Panc1 (cell line): ENCODE results near the gene SMAD1. TPM values are rescaled to one million over a fixed set of nuclear protein-coding genes. Genes with fewer than 3 reads are reported as not detected.

ENCODE experiments used
- ATAC-seq: fragments of 200-7000 bp; cut with Tn5 transposase; 2 replicates; pipeline ENCODE4 v1.9.1; 2020; ENCODE audit warnings: mild to moderate bottlenecking, moderate library complexity
- BruUV-seq: library from RNA; stranded (reverse); fragments of 400-500 nt; replicated peaks from 2 replicates; lab custom pipeline; 2021; lab: Mats Ljungman, UMichigan
- CTCF ChIA-PET: fragments of 300-600 bp; sonication (Branson Sonifier 250); formaldehyde crosslinking; loops from one replicate; lab custom pipeline; 2022; ENCODE audit warnings: antibody characterized with exemption; lab: Charles Lee
- POLR2A ChIA-PET: fragments of 300-600 bp; sonication (Branson Sonifier 250); formaldehyde crosslinking; loops from one replicate; lab custom pipeline; 2022; ENCODE audit warnings: antibody characterized with exemption; lab: Charles Lee
- DNase-seq: peaks from one replicate; pipeline ENCODE4 v3.0.0-alpha.2; 2010; ENCODE audit warnings: low read depth, low spot score
- H3K27ac ChIP-seq: 2 replicates; pipeline ENCODE4 v1.5.1; 2011; ENCODE audit warnings: mild to moderate bottlenecking, low read length, inconsistent platforms
- H3K27me3 ChIP-seq: fragments of 200-500 bp; sonication (Bioruptor generic); 2 replicates; pipeline ENCODE4 v1.6.0; 2014; ENCODE audit warnings: low read length, inconsistent platforms; ENCODE audit not compliant: control insufficient read depth, insufficient read depth
- H3K36me3 ChIP-seq: fragments of 200-500 bp; sonication (Bioruptor generic); 2 replicates; pipeline ENCODE4 v1.5.1; 2014; ENCODE audit warnings: inconsistent platforms, mild to moderate bottlenecking, low read length, moderate library complexity; ENCODE audit not compliant: control insufficient read depth, insufficient read depth
- H3K4me1 ChIP-seq: 2 replicates; pipeline ENCODE4 v1.5.1; 2011; ENCODE audit warnings: inconsistent platforms, mild to moderate bottlenecking, low read length, moderate library complexity; ENCODE audit not compliant: control insufficient read depth, insufficient read depth
- H3K4me3 ChIP-seq, 2 experiments: 2 replicates each; pipeline ENCODE4 v1.5.1; 2011 to 2012; ENCODE audit warnings: low read depth in 2 of 2, low read length in 2 of 2, mild to moderate bottlenecking in 2 of 2, inconsistent platforms in 1 of 2, moderate library complexity in 1 of 2
- H3K9me3 ChIP-seq: fragments of 200-500 bp; sonication (Bioruptor generic); 2 replicates; pipeline ENCODE4 v1.5.1; 2014; ENCODE audit warnings: low read depth, mild to moderate bottlenecking, inconsistent platforms, low read length, moderate library complexity; ENCODE audit not compliant: control insufficient read depth, insufficient read depth
- REST ChIP-seq, 2 experiments: IDR thresholded peaks; 2 replicates each; pipeline ENCODE4 v1.6.1; 2011 to 2012; ENCODE audit warnings: low read depth in 2 of 2, control low read depth in 1 of 2, low read length in 1 of 2, mild to moderate bottlenecking in 1 of 2, moderate library complexity in 1 of 2; ENCODE audit not compliant: insufficient read depth in 1 of 2
- SIN3A ChIP-seq: IDR thresholded peaks from 2 replicates; pipeline ENCODE4 v1.6.1; 2012; ENCODE audit warnings: low read depth, mild to moderate bottlenecking, low read length, moderate library complexity, borderline replicate concordance; ENCODE audit not compliant: insufficient read depth
- in situ Hi-C: cut with HindIII; loops from 2 replicates; pipeline ENCODE4 v1.10.0; 2016; ENCODE audit warnings: low sequenced_read_pairs, low pct_unique_long_range_greater_than_20kb
- intact Hi-C: fragments of 100-400 bp; cut with micrococcal nuclease; formaldehyde crosslinking; loops from one replicate; pipeline ENCODE4 v1.10.0; 2022; ENCODE audit not compliant: unreplicated experiment
- total RNA-seq: library from RNA; stranded (reverse); gene quantifications from one replicate; pipeline ENCODE4 v1.2.1, GENCODE V29; 2021; ENCODE audit not compliant: unreplicated experiment
- TF ChIP-seq, protein P1 (sequence below): fragments of 450-650 bp; IDR thresholded peaks from 2 replicates; pipeline ENCODE4 v1.5.1; 2017; ENCODE audit warnings: mild to moderate bottlenecking

SMAD1 gene
- total RNA-seq, 1 experiment from 2014 or later = 24.1 TPM

GRCh38 chr4:145481942-145482208 is 222 bp downstream of the SMAD1 start:
- in situ Hi-C loops (no loop called here), intact Hi-C loops (loop anchor here (10.0 kb wide), 2 partner anchors 133 to 247 kb away; partner anchors contain the start of gene MMAA)
- H3K4me3 ChIP-seq = peak overlapping the region; percentile 68 to 76
- ChIA-PET POLR2A (no interaction called here), CTCF (no interaction called here)
- no peaks in the 10 kb centered on the region for H3K36me3 ChIP-seq
- DNase-seq (no peak), ATAC-seq (no peak)
- TF ChIP-seq SIN3A = no peak; the same call in 1 of the 2 replicates
- TF ChIP-seq, protein P1, sequence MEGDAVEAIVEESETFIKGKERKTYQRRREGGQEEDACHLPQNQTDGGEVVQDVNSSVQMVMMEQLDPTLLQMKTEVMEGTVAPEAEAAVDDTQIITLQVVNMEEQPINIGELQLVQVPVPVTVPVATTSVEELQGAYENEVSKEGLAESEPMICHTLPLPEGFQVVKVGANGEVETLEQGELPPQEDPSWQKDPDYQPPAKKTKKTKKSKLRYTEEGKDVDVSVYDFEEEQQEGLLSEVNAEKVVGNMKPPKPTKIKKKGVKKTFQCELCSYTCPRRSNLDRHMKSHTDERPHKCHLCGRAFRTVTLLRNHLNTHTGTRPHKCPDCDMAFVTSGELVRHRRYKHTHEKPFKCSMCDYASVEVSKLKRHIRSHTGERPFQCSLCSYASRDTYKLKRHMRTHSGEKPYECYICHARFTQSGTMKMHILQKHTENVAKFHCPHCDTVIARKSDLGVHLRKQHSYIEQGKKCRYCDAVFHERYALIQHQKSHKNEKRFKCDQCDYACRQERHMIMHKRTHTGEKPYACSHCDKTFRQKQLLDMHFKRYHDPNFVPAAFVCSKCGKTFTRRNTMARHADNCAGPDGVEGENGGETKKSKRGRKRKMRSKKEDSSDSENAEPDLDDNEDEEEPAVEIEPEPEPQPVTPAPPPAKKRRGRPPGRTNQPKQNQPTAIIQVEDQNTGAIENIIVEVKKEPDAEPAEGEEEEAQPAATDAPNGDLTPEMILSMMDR = no peak
- H3K4me1 ChIP-seq = peaks cover 2% of the 10 kb centered on the region; the same call in 1 of the 2 replicates
- no peak overlapping the region for H3K27ac ChIP-seq
- BruUV-seq = no TSS peak
- no peaks in the 10 kb centered on the region for H3K9me3 ChIP-seq
- no peaks in the 10 kb centered on the region for H3K27me3 ChIP-seq

GRCh38 chr4:145482209-145483037 is 770 bp downstream of the SMAD1 start:
- in situ Hi-C loops = no loop called here
- Histone ChIP-seq H3K36me3 (no peaks in the 10 kb centered on the region), H3K27ac (peak overlapping the region; percentile 86), H3K4me1 (peaks cover 7% of the 10 kb centered on the region), H3K4me3 (peak overlapping the region; percentile 68 to 76), H3K9me3 (no peaks in the 10 kb centered on the region), H3K27me3 (no peaks in the 10 kb centered on the region)
- POLR2A ChIA-PET = no interaction called here
- BruUV-seq = no TSS peak
- TF ChIP-seq REST (IDR thresholded peaks at IDR 0.05; ENCODE audit: insufficient read depth in 1 of 2, low read depth in 2 of 2, low read length in 1 of 2) (no peak), SIN3A (0 out of 2 replicates have a peak, but pooled peaks have one; percentile 3)
- TF ChIP-seq, protein P1 = no peak
- ATAC-seq = peak; percentile 69
- intact Hi-C loops = loop anchor here (10.0 kb wide), 2 partner anchors 132 to 248 kb away; partner anchors contain the start of gene MMAA
- no peak for DNase-seq
- CTCF ChIA-PET = no interaction called here
